ENCODE data around the gene ALX4.

DNA sequence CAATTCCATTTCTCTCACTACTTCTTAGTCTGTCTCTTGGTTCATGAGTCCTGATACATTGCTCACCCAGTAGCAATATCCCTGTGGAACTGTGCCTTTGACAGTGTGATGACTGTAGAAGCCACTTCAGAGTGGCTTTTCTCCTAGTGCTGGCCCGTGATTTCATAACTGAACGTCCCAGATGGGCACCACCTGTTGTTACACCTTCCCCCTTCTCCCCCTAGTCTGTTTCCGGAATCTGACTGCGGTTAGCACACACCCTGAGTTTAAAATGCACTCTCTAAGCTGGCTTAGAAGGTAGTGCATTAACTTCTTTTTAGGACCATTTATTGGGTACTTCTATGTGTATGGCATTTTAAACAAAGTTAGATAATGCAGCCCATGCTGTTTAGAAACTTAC is 83.0 kb downstream of the ALX4 start:
- TF ChIP-seq POLR2AphosphoS5 (IDR thresholded peaks at IDR 0.05) = no peak
- TF ChIP-seq, protein P1, sequence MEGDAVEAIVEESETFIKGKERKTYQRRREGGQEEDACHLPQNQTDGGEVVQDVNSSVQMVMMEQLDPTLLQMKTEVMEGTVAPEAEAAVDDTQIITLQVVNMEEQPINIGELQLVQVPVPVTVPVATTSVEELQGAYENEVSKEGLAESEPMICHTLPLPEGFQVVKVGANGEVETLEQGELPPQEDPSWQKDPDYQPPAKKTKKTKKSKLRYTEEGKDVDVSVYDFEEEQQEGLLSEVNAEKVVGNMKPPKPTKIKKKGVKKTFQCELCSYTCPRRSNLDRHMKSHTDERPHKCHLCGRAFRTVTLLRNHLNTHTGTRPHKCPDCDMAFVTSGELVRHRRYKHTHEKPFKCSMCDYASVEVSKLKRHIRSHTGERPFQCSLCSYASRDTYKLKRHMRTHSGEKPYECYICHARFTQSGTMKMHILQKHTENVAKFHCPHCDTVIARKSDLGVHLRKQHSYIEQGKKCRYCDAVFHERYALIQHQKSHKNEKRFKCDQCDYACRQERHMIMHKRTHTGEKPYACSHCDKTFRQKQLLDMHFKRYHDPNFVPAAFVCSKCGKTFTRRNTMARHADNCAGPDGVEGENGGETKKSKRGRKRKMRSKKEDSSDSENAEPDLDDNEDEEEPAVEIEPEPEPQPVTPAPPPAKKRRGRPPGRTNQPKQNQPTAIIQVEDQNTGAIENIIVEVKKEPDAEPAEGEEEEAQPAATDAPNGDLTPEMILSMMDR (IDR thresholded peaks at IDR 0.05) = no peak
- no peak for TF ChIP-seq POLR2A (IDR thresholded peaks at IDR 0.05)

Data from suprapubic skin (tissue), 4 donors.